HCT116 (cell line): ENCODE results near the gene PIGC. TPM values are rescaled to one million over a fixed set of nuclear protein-coding genes. Genes with fewer than 3 reads are reported as not detected.

ENCODE experiments used
- ATAC-seq: fragments of 200-7000 bp; cut with Tn5 transposase; 2 replicates; pipeline ENCODE4 v1.9.1; 2020; ENCODE audit warnings: mild to moderate bottlenecking, moderate library complexity
- BruUV-seq: library from RNA; stranded (reverse); fragments of 400-500 nt; replicated peaks from 2 replicates; lab custom pipeline; 2021; lab: Mats Ljungman, UMichigan
- CTCF ChIA-PET: fragments of 300-600 bp; sonication (Branson Sonifier 250); formaldehyde crosslinking; loops from one replicate; lab custom pipeline; 2021; ENCODE audit warnings: antibody characterized with exemption; lab: Charles Lee
- POLR2A ChIA-PET: fragments of 300-600, 350-600 bp; sonication (Branson Sonifier 250); formaldehyde crosslinking; loops from one replicate; lab custom pipeline; 2021; ENCODE audit warnings: antibody characterized with exemption; lab: Charles Lee
- RAD21 ChIA-PET, 2 experiments: fragments of 300-600 bp; sonication (Branson Sonifier 250); formaldehyde crosslinking; loops; one replicate each; lab custom pipeline; 2023; ENCODE audit warnings: low total read pairs in 2 of 2; ENCODE audit not compliant: uncharacterized antibody in 2 of 2, unreplicated experiment in 2 of 2, low non-redundant PET in 1 of 2; lab: Charles Lee
- DNase-seq: peaks from one replicate; pipeline ENCODE4 v3.0.0-alpha.2; 2010; ENCODE audit warnings: low read depth, low spot score
- H2AFZ ChIP-seq: fragments of 200-600 bp; shearing (Covaris generic), sonication (generic); 2 replicates; pipeline ENCODE4 v1.6.1; 2017; ENCODE audit warnings: low read depth, mixed run types, mixed read lengths, antibody characterized with exemption, low read length; ENCODE audit not compliant: poor library complexity, severe bottlenecking
- H3K27ac ChIP-seq: 2 replicates; pipeline ENCODE4 v1.5.1; 2012; ENCODE audit warnings: low read depth, low read length
- H3K27me3 ChIP-seq: fragments of 200-600 bp; sonication (generic); 2 replicates; pipeline ENCODE4 v1.6.1; 2016; ENCODE audit warnings: mixed run types, low read length, mixed read lengths; ENCODE audit not compliant: insufficient read depth
- H3K36me3 ChIP-seq, 2 experiments: fragments of 200-500 bp in 1 of 2; fragments of 200-600 bp in 1 of 2; sonication (Bioruptor generic) in 1 of 2; sonication (generic) in 1 of 2; 2 replicates each; pipeline versions ENCODE4 v1.5.1 to v1.6.1; 2014 to 2016; ENCODE audit warnings: low read length in 2 of 2, inconsistent platforms in 1 of 2, mixed read lengths in 1 of 2, mixed run types in 1 of 2; ENCODE audit not compliant: insufficient read depth in 2 of 2, control insufficient read depth in 1 of 2
- H3K4me1 ChIP-seq, 2 experiments: fragments of 200-600 bp in 1 of 2; sonication (generic) in 1 of 2; 2 replicates each; pipeline versions ENCODE4 v1.5.1 to v1.6.1; 2012 to 2017; ENCODE audit warnings: low read length in 2 of 2, inconsistent platforms in 1 of 2, mild to moderate bottlenecking in 1 of 2, mixed read lengths in 1 of 2, mixed run types in 1 of 2, moderate library complexity in 1 of 2; ENCODE audit not compliant: insufficient read depth in 2 of 2, control insufficient read depth in 1 of 2
- H3K4me2 ChIP-seq: fragments of 200-600 bp; sonication (generic); 2 replicates; pipeline ENCODE4 v1.6.1; 2017; ENCODE audit warnings: mixed run types, low read length, mixed read lengths
- H3K4me3 ChIP-seq, 2 experiments: fragments of 200-600 bp in 1 of 2; sonication (generic) in 1 of 2; replicated peaks in 1 of 2; 2 replicates each; pipeline ENCODE4 v1.5.1; 2011 to 2016; ENCODE audit warnings: low read length in 2 of 2, control low read depth in 1 of 2, low read depth in 1 of 2, mild to moderate bottlenecking in 1 of 2, mixed read lengths in 1 of 2, mixed run types in 1 of 2
- H3K79me2 ChIP-seq: fragments of 200-600 bp; sonication (generic); 2 replicates; pipeline ENCODE4 v1.6.1; 2017; ENCODE audit warnings: mild to moderate bottlenecking, mixed run types, low read length, moderate library complexity, mixed read lengths; ENCODE audit not compliant: insufficient read depth
- H3K9ac ChIP-seq: fragments of 200-600 bp; sonication (generic); 2 replicates; pipeline ENCODE4 v1.6.1; 2016; ENCODE audit warnings: low read length, mixed read lengths
- H3K9me2 ChIP-seq: fragments of 200-600 bp; sonication (generic), shearing (Covaris generic); 2 replicates; pipeline ENCODE4 v1.6.1; 2017; ENCODE audit warnings: mixed run types, mild to moderate bottlenecking, moderate library complexity; ENCODE audit not compliant: insufficient read depth
- H3K9me3 ChIP-seq, 2 experiments: fragments of 200-500 bp in 1 of 2; fragments of 200-600 bp in 1 of 2; sonication (Bioruptor generic) in 1 of 2; sonication (generic) in 1 of 2; 2 replicates each; pipeline ENCODE4 v1.6.1; 2014 to 2017; ENCODE audit warnings: low read length in 2 of 2, mixed read lengths in 2 of 2, inconsistent platforms in 1 of 2, low read depth in 1 of 2, mild to moderate bottlenecking in 1 of 2, mixed run types in 1 of 2, moderate library complexity in 1 of 2; ENCODE audit not compliant: control insufficient read depth in 1 of 2, insufficient read depth in 1 of 2
- H4K20me1 ChIP-seq: fragments of 200-600 bp; sonication (generic), shearing (Covaris generic); 2 replicates; pipeline ENCODE4 v1.6.1; 2017; ENCODE audit warnings: mixed run types, mild to moderate bottlenecking, moderate library complexity; ENCODE audit not compliant: insufficient read depth
- CBX3 ChIP-seq: IDR thresholded peaks from 2 replicates; pipeline ENCODE4 v1.6.1; 2012; ENCODE audit warnings: low read depth
- EGR1 ChIP-seq: IDR thresholded peaks from 2 replicates; pipeline ENCODE4 v1.6.1; 2012; ENCODE audit warnings: low read depth
- EZH2phosphoT487 ChIP-seq: fragments of 200-600 bp; IDR thresholded peaks from 2 replicates; pipeline ENCODE4 v1.6.1; 2018; ENCODE audit warnings: antibody characterized with exemption, borderline replicate concordance
- FOSL1 ChIP-seq: IDR thresholded peaks from 2 replicates; pipeline ENCODE4 v1.6.1; 2012; ENCODE audit warnings: low read depth
- POLR2A ChIP-seq: IDR thresholded peaks from 2 replicates; pipeline ENCODE4 v1.7.0; 2011; ENCODE audit warnings: borderline replicate concordance; ENCODE audit not compliant: insufficient read depth, insufficient read length; ENCODE audit errors: extremely low read depth
- POLR2AphosphoS5 ChIP-seq: IDR thresholded peaks from 2 replicates; pipeline ENCODE4 v1.6.1; 2011; ENCODE audit warnings: mild to moderate bottlenecking, low read depth, low read length, moderate library complexity
- RAD21 ChIP-seq: IDR thresholded peaks from 2 replicates; pipeline ENCODE4 v1.6.1; 2012; ENCODE audit warnings: low read depth, mild to moderate bottlenecking
- SIN3A ChIP-seq: IDR thresholded peaks from 2 replicates; pipeline ENCODE4 v1.6.1; 2012; ENCODE audit warnings: low read depth
- SP1 ChIP-seq: IDR thresholded peaks from 2 replicates; pipeline ENCODE4 v1.6.1; 2012; ENCODE audit warnings: low read depth
- SRF ChIP-seq: IDR thresholded peaks from 2 replicates; pipeline ENCODE4 v1.6.1; 2012; ENCODE audit warnings: low read depth
- TCF7L2 ChIP-seq: IDR thresholded peaks from 2 replicates; pipeline ENCODE4 v1.7.0; 2011; ENCODE audit warnings: borderline replicate concordance, inconsistent platforms; ENCODE audit not compliant: insufficient read depth, insufficient read length; ENCODE audit errors: extremely low read depth
- YY1 ChIP-seq: IDR thresholded peaks from 2 replicates; pipeline ENCODE4 v1.6.1; 2011; ENCODE audit warnings: low read length, low read depth, moderate library complexity, mild to moderate bottlenecking; ENCODE audit not compliant: insufficient replicate concordance; ENCODE audit errors: extremely low read depth
- ZNF274 ChIP-seq: fragments of 200-500 bp; sonication (Bioruptor generic); IDR thresholded peaks from 2 replicates; pipeline ENCODE4 v1.6.1; 2014; ENCODE audit warnings: mild to moderate bottlenecking, low read depth, low read length, inconsistent platforms
- intact Hi-C: fragments of 100-400 bp; cut with micrococcal nuclease; formaldehyde crosslinking; loops from 2 replicates; pipeline ENCODE4 v1.10.0; 2022
- total RNA-seq: library from RNA; stranded (reverse); gene quantifications from one replicate; pipeline ENCODE4 v1.2.1, GENCODE V29; 2021; ENCODE audit not compliant: unreplicated experiment
- TF ChIP-seq, protein P1 (sequence below): IDR thresholded peaks from 2 replicates; pipeline ENCODE4 v1.6.1; 2012
- TF ChIP-seq, protein P2 (sequence below): IDR thresholded peaks from 2 replicates; pipeline ENCODE4 v1.6.1; 2012; ENCODE audit warnings: low read depth

The PIGC gene
- total RNA-seq, 1 experiment from 2014 or later, result 11.9 TPM

GRCh38 chr1:172469717-172470116, 25.8 kb upstream of the PIGC start:
- CTCF ChIA-PET, result no interaction called here
- Histone ChIP-seq H3K4me1 (peaks cover 8 to 27% of the 10 kb centered on the region in 2 experiments; a peak in 3 of 4 replicates), H3K27ac (no peak overlapping the region), H3K79me2 (no peaks in the 10 kb centered on the region), H3K27me3 (no peaks in the 10 kb centered on the region), H3K4me2 (no peak overlapping the region), H2AFZ (no peak overlapping the region), H3K36me3 (no peaks in the 10 kb centered on the region), H4K20me1 (no peaks in the 10 kb centered on the region), H3K9ac (no peak overlapping the region), H3K9me3 (no peaks in the 10 kb centered on the region), H3K9me2 (no peaks in the 10 kb centered on the region), H3K4me3 (no peak overlapping the region)
- ATAC-seq, result no peak
- DNase-seq, result no peak
- POLR2A ChIA-PET, result no interaction called here
- TF ChIP-seq RAD21 (no peak), ZNF274 (no peak), POLR2AphosphoS5 (no peak), TCF7L2 (no peak), CBX3 (no peak), FOSL1 (no peak)
- intact Hi-C loops, result no loop called here
- RAD21 ChIA-PET, result no interaction called here
- no TSS peak for BruUV-seq

GRCh38 chr1:172468296-172468695, 24.4 kb upstream of the PIGC start:
- no peaks in the 10 kb centered on the region for H3K79me2 ChIP-seq
- H3K36me3 ChIP-seq, result no peaks in the 10 kb centered on the region
- no TSS peak for BruUV-seq
- RAD21 ChIA-PET, result no interaction called here
- H3K4me3 ChIP-seq, result no peak overlapping the region
- POLR2A ChIA-PET, result no interaction called here
- H2AFZ ChIP-seq, result no peak overlapping the region
- TF ChIP-seq, protein P1, sequence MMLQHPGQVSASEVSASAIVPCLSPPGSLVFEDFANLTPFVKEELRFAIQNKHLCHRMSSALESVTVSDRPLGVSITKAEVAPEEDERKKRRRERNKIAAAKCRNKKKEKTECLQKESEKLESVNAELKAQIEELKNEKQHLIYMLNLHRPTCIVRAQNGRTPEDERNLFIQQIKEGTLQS, result no peak
- TF ChIP-seq SRF, result no peak
- no peak for TF ChIP-seq EZH2phosphoT487
- TF ChIP-seq POLR2A, result no peak
- TF ChIP-seq YY1, result no peak
- no peak for TF ChIP-seq FOSL1
- no peak for TF ChIP-seq RAD21
- TF ChIP-seq EGR1, result no peak
- no peak for TF ChIP-seq TCF7L2
- no peak for TF ChIP-seq CBX3
- no peak for TF ChIP-seq ZNF274
- no peak for TF ChIP-seq SP1
- TF ChIP-seq, protein P2, sequence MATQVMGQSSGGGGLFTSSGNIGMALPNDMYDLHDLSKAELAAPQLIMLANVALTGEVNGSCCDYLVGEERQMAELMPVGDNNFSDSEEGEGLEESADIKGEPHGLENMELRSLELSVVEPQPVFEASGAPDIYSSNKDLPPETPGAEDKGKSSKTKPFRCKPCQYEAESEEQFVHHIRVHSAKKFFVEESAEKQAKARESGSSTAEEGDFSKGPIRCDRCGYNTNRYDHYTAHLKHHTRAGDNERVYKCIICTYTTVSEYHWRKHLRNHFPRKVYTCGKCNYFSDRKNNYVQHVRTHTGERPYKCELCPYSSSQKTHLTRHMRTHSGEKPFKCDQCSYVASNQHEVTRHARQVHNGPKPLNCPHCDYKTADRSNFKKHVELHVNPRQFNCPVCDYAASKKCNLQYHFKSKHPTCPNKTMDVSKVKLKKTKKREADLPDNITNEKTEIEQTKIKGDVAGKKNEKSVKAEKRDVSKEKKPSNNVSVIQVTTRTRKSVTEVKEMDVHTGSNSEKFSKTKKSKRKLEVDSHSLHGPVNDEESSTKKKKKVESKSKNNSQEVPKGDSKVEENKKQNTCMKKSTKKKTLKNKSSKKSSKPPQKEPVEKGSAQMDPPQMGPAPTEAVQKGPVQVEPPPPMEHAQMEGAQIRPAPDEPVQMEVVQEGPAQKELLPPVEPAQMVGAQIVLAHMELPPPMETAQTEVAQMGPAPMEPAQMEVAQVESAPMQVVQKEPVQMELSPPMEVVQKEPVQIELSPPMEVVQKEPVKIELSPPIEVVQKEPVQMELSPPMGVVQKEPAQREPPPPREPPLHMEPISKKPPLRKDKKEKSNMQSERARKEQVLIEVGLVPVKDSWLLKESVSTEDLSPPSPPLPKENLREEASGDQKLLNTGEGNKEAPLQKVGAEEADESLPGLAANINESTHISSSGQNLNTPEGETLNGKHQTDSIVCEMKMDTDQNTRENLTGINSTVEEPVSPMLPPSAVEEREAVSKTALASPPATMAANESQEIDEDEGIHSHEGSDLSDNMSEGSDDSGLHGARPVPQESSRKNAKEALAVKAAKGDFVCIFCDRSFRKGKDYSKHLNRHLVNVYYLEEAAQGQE, result no peak
- TF ChIP-seq SIN3A, result no peak
- TF ChIP-seq, all 23 proteins: peak for 0
- Histone ChIP-seq H3K27ac (no peak overlapping the region), H3K9me2 (no peaks in the 10 kb centered on the region), H3K27me3 (no peaks in the 10 kb centered on the region), H3K9ac (no peak overlapping the region), H3K4me1 (peaks cover 8 to 27% of the 10 kb centered on the region in 2 experiments; a peak in 3 of 4 replicates), H3K4me2 (no peak overlapping the region), H3K9me3 (no peaks in the 10 kb centered on the region), H4K20me1 (no peaks in the 10 kb centered on the region)
- CTCF ChIA-PET, result no interaction called here
- DNase-seq (no peak), ATAC-seq (no peak)
- intact Hi-C loops, result no loop called here
